GM23248 (cell line): ENCODE data around the gene ZBTB46. TPM values are rescaled to one million over a fixed set of nuclear protein-coding genes. Genes with fewer than 3 reads are reported as not detected.
"Not testable (repeated sequence)": the region's sequence is repeated elsewhere in the genome, so short reads cannot be mapped to it uniquely, and the experiment has no call there.

Source experiments
- DNase-seq: peaks from one replicate; pipeline ENCODE4 v3.0.0-alpha.2; 2015
- H2AFZ ChIP-seq: fragments of 200-600 bp; sonication (generic); 2 replicates; pipeline ENCODE4 v1.6.1; 2016; ENCODE audit warnings: antibody characterized with exemption
- H3F3A ChIP-seq: fragments of 200-600 bp; sonication (generic); 2 replicates; pipeline ENCODE4 v1.6.1; 2016; ENCODE audit warnings: mild to moderate bottlenecking, antibody characterized with exemption, mixed run types; ENCODE audit not compliant: insufficient read depth
- H3K27ac ChIP-seq: fragments of 200-600 bp; sonication (generic); 2 replicates; pipeline ENCODE4 v1.5.1; 2016; ENCODE audit warnings: mild to moderate bottlenecking
- H3K27me3 ChIP-seq: fragments of 200-600 bp; sonication (generic); replicated peaks from 2 replicates; pipeline ENCODE4 v1.6.1; 2016; ENCODE audit warnings: mild to moderate bottlenecking; ENCODE audit not compliant: insufficient read depth
- H3K36me3 ChIP-seq: fragments of 200-600 bp; sonication (generic); 2 replicates; pipeline ENCODE4 v1.6.1; 2016; ENCODE audit warnings: low read depth, mild to moderate bottlenecking
- H3K4me1 ChIP-seq: fragments of 200-600 bp; sonication (generic); 2 replicates; pipeline ENCODE4 v1.6.1; 2016; ENCODE audit warnings: mild to moderate bottlenecking; ENCODE audit not compliant: insufficient read depth
- H3K4me2 ChIP-seq: fragments of 200-600 bp; sonication (generic); one replicate; pipeline ENCODE4 v1.6.1; 2016; ENCODE audit warnings: mild to moderate bottlenecking; ENCODE audit not compliant: unreplicated experiment
- H3K4me3 ChIP-seq: fragments of 200-600 bp; sonication (generic); 2 replicates; pipeline ENCODE4 v1.5.1; 2016; ENCODE audit warnings: mild to moderate bottlenecking
- H3K79me2 ChIP-seq: fragments of 200-600 bp; sonication (generic); 2 replicates; pipeline ENCODE4 v1.6.1; 2016; ENCODE audit warnings: mild to moderate bottlenecking; ENCODE audit not compliant: insufficient read depth
- H3K9ac ChIP-seq: fragments of 200-600 bp; sonication (generic); 2 replicates; pipeline ENCODE4 v1.6.1; 2016; ENCODE audit warnings: mild to moderate bottlenecking
- H3K9me2 ChIP-seq: fragments of 200-600 bp; sonication (generic); 2 replicates; pipeline ENCODE4 v1.6.1; 2016; ENCODE audit warnings: mixed run types, mild to moderate bottlenecking, moderate library complexity; ENCODE audit not compliant: insufficient read depth
- H3K9me3 ChIP-seq: fragments of 200-600 bp; sonication (generic); one replicate; pipeline ENCODE4 v1.6.1; 2017; ENCODE audit warnings: low read depth
- H4K20me1 ChIP-seq: fragments of 200-600 bp; sonication (generic); 2 replicates; pipeline ENCODE4 v1.6.0; 2016; ENCODE audit not compliant: insufficient read depth
- EZH2 ChIP-seq: fragments of 200-600 bp; sonication (generic); IDR thresholded peaks from 2 replicates; pipeline ENCODE4 v1.6.1; 2018; ENCODE audit warnings: antibody characterized with exemption, mild to moderate bottlenecking; ENCODE audit not compliant: insufficient read depth, poor library complexity, severe bottlenecking
- EZH2phosphoT487 ChIP-seq: fragments of 200-600 bp; sonication (generic); IDR thresholded peaks from 2 replicates; pipeline ENCODE4 v1.6.1; 2018; ENCODE audit warnings: antibody characterized with exemption, moderate library complexity, mild to moderate bottlenecking, low read depth; ENCODE audit not compliant: insufficient read depth
- WGBS, 2 experiments: methylation state at CpG; one replicate each; pipeline ENCODE4 v1.1.6; 2015 to 2017; ENCODE audit warnings: low lambda C conversion rate in 2 of 2, low coverage in 1 of 2; ENCODE audit errors: missing lambda C conversion rate in 2 of 2; 5-methylcytosine and 5-hydroxymethylcytosine counted together
- in situ Hi-C: fragments of 300-500 bp; cut with MboI; formaldehyde crosslinking; loops from 2 replicates; pipeline ENCODE4 v1.15.0; 2020
- polyA plus RNA-seq: library from polyadenylated mRNA; unstranded; fragments of >200 nt; fragmentation: Nextera tagmentation; extraction: Ambion mirVana; gene quantifications from 2 replicates; pipeline ENCODE4 v1.2.1, GENCODE V29; 2016
- total RNA-seq: library from RNA; depleted of rRNA; stranded (reverse); fragments of >200 nt; shearing (Covaris generic); gene quantifications from 2 replicates; pipeline ENCODE4 v1.2.3, GENCODE V29; 2014

Gene ZBTB46
- total and polyA plus RNA-seq, 2 experiments from 2014 or later, result 0.33 to 1.9 TPM

DNA sequence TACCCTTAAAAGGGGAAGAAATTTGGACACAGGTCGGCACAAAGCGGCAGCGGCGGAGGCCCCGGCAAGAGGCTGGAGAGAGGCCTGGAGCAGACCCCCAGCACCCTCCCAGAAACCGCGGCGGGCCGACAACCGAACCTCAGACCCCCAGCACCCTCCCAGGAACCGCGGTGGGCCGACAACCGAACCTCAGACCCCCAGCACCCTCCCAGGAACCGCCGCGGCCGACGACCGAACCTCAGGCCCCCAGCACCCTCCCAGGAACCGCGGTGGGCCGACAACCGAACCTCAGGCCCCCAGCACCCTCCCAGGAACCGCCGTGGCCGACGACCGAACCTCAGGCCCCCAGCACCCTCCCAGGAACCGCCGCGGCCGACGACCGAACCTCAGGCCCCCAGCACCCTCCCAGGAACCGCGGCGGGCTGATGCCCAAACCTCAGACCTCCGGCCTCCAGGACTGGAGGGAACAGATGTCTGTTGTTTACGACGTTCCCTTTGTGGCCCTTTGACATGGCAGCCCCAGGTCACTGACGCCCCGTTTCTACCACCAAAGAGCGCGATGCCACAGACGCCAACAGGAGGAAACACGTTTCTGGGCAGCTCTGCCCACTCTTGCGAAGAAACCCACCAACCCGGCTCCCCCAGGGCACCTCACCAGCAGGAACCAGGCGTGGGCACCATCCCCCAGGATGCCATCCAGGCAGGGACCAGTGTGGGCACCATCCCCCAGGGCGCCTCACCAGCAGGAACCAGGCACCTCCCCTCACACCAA is 28.4 kb downstream of the ZBTB46 start:
- Histone ChIP-seq H3F3A (no peaks in the 10 kb centered on the region), H3K4me3 (no peak overlapping the region), H4K20me1 (no peaks in the 10 kb centered on the region), H3K27me3 (no peaks in the 10 kb centered on the region), H3K79me2 (no peaks in the 10 kb centered on the region), H3K4me2 (no peak overlapping the region), H2AFZ (no peak overlapping the region), H3K9me2 (no peaks in the 10 kb centered on the region), H3K27ac (no peak overlapping the region), H3K9ac (no peak overlapping the region), H3K36me3 (no peaks in the 10 kb centered on the region), H3K4me1 (no peaks in the 10 kb centered on the region), H3K9me3 (no peaks in the 10 kb centered on the region)
- in situ Hi-C loops, result no loop called here
- no peak for DNase-seq
- WGBS, 2 experiments, result 77 to 88% methylated on average over 15 to 48 of the region's 51 CpGs
- TF ChIP-seq EZH2phosphoT487 (no peak), EZH2 (no peak)

DNA sequence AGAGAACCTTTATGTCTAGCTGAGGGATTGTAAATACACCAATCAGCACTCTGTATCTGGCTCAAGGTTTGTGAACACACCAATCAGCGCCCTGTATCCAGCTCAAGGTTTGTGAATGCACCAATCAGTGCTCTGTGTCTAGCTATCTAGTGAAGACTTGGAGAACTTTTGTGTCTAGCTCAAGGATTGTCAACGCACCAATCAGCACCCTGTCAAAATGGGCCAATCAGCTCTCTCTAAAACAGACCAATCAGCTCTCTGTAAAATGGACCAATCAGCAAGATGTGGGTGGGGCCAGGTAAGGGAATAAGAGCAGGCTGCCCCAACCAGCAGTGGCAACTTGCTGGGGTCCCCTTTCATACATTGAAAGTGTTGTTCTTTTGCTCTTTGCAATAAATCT is 29.9 kb downstream of the ZBTB46 start:
- H3F3A ChIP-seq, DNase-seq, H3K4me3 ChIP-seq, H4K20me1 ChIP-seq, H2AFZ ChIP-seq, H3K4me2 ChIP-seq, H3K9me3 ChIP-seq, H3K9ac ChIP-seq, H3K9me2 ChIP-seq, in situ Hi-C loops, H3K27ac ChIP-seq, H3K27me3 ChIP-seq, H3K4me1 ChIP-seq, H3K79me2 ChIP-seq, H3K36me3 ChIP-seq: not testable (repeated sequence)
- 82 to 83% methylated on average over 2 of the region's 2 CpGs for WGBS, 2 experiments

DNA sequence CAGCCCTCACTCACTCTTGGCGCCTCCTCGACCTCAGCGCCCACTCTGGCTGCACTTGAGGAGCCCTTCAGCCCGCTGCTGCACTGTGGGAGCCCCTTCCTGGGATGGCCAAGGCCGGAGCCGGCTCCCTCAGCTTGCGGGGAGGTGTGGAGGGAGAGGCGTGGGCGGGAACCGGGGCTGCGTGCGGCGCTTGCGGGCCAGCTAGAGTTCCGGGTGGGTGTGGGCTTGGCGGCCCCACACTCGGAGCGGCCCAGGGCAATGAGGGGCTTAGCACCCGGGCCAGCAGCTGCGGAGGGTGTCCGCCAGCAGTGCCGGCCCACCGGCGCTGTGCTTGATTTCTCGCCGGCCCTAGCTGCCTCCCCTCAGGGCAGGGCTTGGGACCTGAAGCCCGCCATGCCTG is 30.7 kb downstream of the ZBTB46 start:
- 85 to 98% methylated on average over 9 to 24 of the region's 27 CpGs for WGBS, 2 experiments
- H3K4me3 ChIP-seq, in situ Hi-C loops, H3K9me3 ChIP-seq, H3K27me3 ChIP-seq, H3F3A ChIP-seq, H2AFZ ChIP-seq, H3K36me3 ChIP-seq, DNase-seq, H3K9ac ChIP-seq, H4K20me1 ChIP-seq, H3K79me2 ChIP-seq, H3K4me1 ChIP-seq, H3K4me2 ChIP-seq, H3K9me2 ChIP-seq, H3K27ac ChIP-seq: not testable (repeated sequence)

DNA sequence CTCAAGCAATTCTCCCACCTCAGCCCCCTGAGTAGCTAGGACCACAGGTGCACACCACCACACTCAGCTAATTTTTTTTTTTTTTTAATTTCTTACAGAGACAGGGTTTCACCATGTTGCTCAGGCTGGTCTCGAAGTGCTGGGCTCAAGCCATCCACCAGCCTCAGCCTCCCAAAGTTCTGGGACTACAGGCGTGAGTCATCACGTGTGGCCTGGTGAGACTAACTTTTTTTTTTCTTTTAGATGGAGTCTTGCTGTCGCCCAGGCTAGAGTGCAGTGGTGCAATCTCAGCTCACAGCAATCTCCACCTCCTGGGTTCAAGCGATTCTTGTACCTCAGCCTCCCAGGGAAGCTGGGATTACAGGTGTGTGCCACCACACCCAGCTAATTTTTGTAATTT is 31.9 kb downstream of the ZBTB46 start:
- H2AFZ ChIP-seq, H4K20me1 ChIP-seq, H3K4me3 ChIP-seq, H3F3A ChIP-seq, H3K9ac ChIP-seq, H3K79me2 ChIP-seq, H3K27me3 ChIP-seq, H3K4me1 ChIP-seq, H3K9me3 ChIP-seq, H3K4me2 ChIP-seq, H3K9me2 ChIP-seq, H3K27ac ChIP-seq, H3K36me3 ChIP-seq, in situ Hi-C loops: not testable (repeated sequence)
- 28 to 36% methylated on average over 5 of the region's 5 CpGs for WGBS, 2 experiments
- DNase-seq, result peak; percentile 73

DNA sequence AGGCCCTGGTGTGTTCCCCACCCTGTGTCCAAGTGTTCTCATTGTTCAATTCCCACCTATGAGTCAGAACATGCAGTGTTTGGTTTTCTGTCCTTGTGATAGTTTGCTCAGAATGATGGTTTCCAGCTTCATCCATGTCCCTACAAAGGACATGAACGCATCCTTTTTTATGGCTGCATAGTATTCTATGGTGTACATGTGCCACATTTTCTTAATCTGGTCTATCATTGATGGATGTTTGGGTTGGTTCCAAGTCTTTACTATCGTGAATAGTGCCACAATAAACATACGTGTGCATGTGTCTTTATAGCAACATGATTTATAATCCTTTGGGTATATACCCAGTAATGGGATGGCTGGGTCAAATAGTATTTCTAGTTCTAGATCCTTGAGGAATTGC is 33.9 kb downstream of the ZBTB46 start:
- H3K4me2 ChIP-seq, H3K36me3 ChIP-seq, H3K9ac ChIP-seq, in situ Hi-C loops, H3K4me3 ChIP-seq, H3K9me3 ChIP-seq, H3K9me2 ChIP-seq, H3K27me3 ChIP-seq, H3F3A ChIP-seq, H2AFZ ChIP-seq, H3K4me1 ChIP-seq, DNase-seq, H4K20me1 ChIP-seq, H3K27ac ChIP-seq, H3K79me2 ChIP-seq: not testable (repeated sequence)
- WGBS, 2 experiments, result 85 to 87% methylated on average over 3 of the region's 3 CpGs
